K562 (cell line): ENCODE results near the gene SKIC2. TPM values are rescaled to one million over a fixed set of nuclear protein-coding genes. Genes with fewer than 3 reads are reported as not detected.

Experiments
- C11orf30 ChIP-seq: fragments of 450-650 bp; IDR thresholded peaks from 2 replicates; pipeline ENCODE4 v1.6.1; 2016; ENCODE audit warnings: low read depth, mild to moderate bottlenecking
- CAMTA2 ChIP-seq: fragments of 250-450 bp; sonication (Bioruptor Pico); conservative IDR thresholded peaks from 2 replicates; pipeline ENCODE4 v1.5.1; 2022
- CBFA2T3 ChIP-seq: fragments of 450-650 bp; IDR thresholded peaks from 2 replicates; pipeline ENCODE4 v1.6.1; 2017
- CBX1 ChIP-seq: sonication (generic); IDR thresholded peaks from 2 replicates; pipeline ENCODE4 v1.6.1; 2016; ENCODE audit warnings: antibody characterized with exemption, low read depth, mild to moderate bottlenecking
- CEBPG ChIP-seq, 3 experiments: fragments of 200-800 bp in 1 of 3; sonication (Bioruptor generic) in 1 of 3; sonication (generic) in 1 of 3; formaldehyde crosslinking in 1 of 3; IDR thresholded peaks in 2 of 3; conservative IDR thresholded peaks in 1 of 3; 2 replicates each; pipeline versions ENCODE4 v1.6.1 to v1.8.0; 2016 to 2022; ENCODE audit warnings: missing compliant biosample characterization in 2 of 3, missing genetic modification characterization in 2 of 3, mild to moderate bottlenecking in 1 of 3, missing genetic modification reagents in 1 of 3
- DMBX1 ChIP-seq: fragments of 250-450 bp; sonication (Bioruptor Pico); IDR thresholded peaks from 2 replicates; pipeline ENCODE4 v1.8.0; 2022; ENCODE audit warnings: inconsistent platforms, mild to moderate bottlenecking, moderate library complexity, borderline replicate concordance
- E4F1 ChIP-seq: fragments of 250-450 bp; sonication (Bioruptor Pico); IDR thresholded peaks from 2 replicates; pipeline ENCODE4 v1.5.0; 2021; ENCODE audit warnings: mild to moderate bottlenecking, borderline replicate concordance
- HNRNPUL1 ChIP-seq: fragments of 200-400 bp; formaldehyde crosslinking; IDR thresholded peaks from 2 replicates; pipeline ENCODE4 v1.6.1; 2017; ENCODE audit warnings: low read length
- NCOA6 ChIP-seq: fragments of 450-650 bp; IDR thresholded peaks from 2 replicates; pipeline ENCODE4 v1.6.1; 2017; ENCODE audit warnings: mild to moderate bottlenecking
- PHF8 ChIP-seq: fragments of 200-600 bp; sonication (generic); IDR thresholded peaks from 2 replicates; pipeline ENCODE4 v1.6.1; 2012; ENCODE audit warnings: mixed run types, mild to moderate bottlenecking, inconsistent platforms, low read length, moderate library complexity, borderline replicate concordance
- POLR2A ChIP-seq: fragments of 450-650 bp; conservative IDR thresholded peaks from 2 replicates; pipeline ENCODE4 v1.6.1; 2016
- RBM25 ChIP-seq: fragments of 200-400 bp; formaldehyde crosslinking; IDR thresholded peaks from 2 replicates; pipeline ENCODE4 v1.6.1; 2018; ENCODE audit warnings: low read length, low read depth, moderate library complexity; ENCODE audit not compliant: severe bottlenecking
- SMC3 ChIP-seq: conservative IDR thresholded peaks from 2 replicates; pipeline ENCODE4 v1.6.1; 2011; ENCODE audit warnings: low read depth, low read length, improper control_type of control experiment; ENCODE audit not compliant: insufficient read depth
- SRSF9 ChIP-seq: fragments of 200-400 bp; formaldehyde crosslinking; IDR thresholded peaks from 2 replicates; pipeline ENCODE4 v1.6.1; 2017; ENCODE audit warnings: low read depth, low read length, borderline replicate concordance
- TCF15 ChIP-seq: fragments of 250-450 bp; sonication (Bioruptor Pico); IDR thresholded peaks from 2 replicates; pipeline ENCODE4 v1.8.0; 2022; ENCODE audit warnings: moderate library complexity, mild to moderate bottlenecking, inconsistent platforms
- TCF7 ChIP-seq: sonication (generic); IDR thresholded peaks from 2 replicates; pipeline ENCODE4 v1.6.1; 2016; ENCODE audit warnings: antibody characterized with exemption, borderline replicate concordance
- ZBTB17 ChIP-seq: fragments of 450-650 bp; formaldehyde crosslinking; IDR thresholded peaks from 2 replicates; pipeline ENCODE4 v1.4.0; 2020; ENCODE audit warnings: mild to moderate bottlenecking
- ZFPM2 ChIP-seq: fragments of 250-450 bp; sonication (Bioruptor Pico); IDR thresholded peaks from 2 replicates; pipeline ENCODE4 v1.5.1; 2022; ENCODE audit warnings: mild to moderate bottlenecking
- ZNF280B ChIP-seq: fragments of 250-450 bp; sonication (Bioruptor Pico); IDR thresholded peaks from 2 replicates; pipeline ENCODE4 v1.5.1; 2021; ENCODE audit warnings: mild to moderate bottlenecking
- ZNF511 ChIP-seq: sonication (generic); formaldehyde crosslinking; IDR thresholded peaks from 2 replicates; pipeline ENCODE4 v1.8.0; 2022; ENCODE audit warnings: mild to moderate bottlenecking, missing genetic modification reagents
- polyA plus RNA-seq, 8 experiments: library from polyadenylated mRNA; depleted of rRNA in 4 of 8; stranded (reverse) in 5 of 8; unstranded in 3 of 8; fragments of >200 nt; fragmentation: Nextera tagmentation in 2 of 8; fragmentation: Illumina TruSeq in 1 of 8; extraction: Ambion mirVana in 2 of 8; extraction: Trizol in 1 of 8; gene quantifications; 2 replicates each; pipeline versions ENCODE4 v1.2.1 to v1.2.3, GENCODE V29; 2011 to 2014; ENCODE audit warnings: inconsistent platforms in 1 of 8, missing spikeins in 1 of 8
- total RNA-seq, 7 experiments: library from RNA; depleted of rRNA in 6 of 7; stranded (reverse); fragments of >200 nt in 6 of 7; fragmentation: Illumina TruSeq in 2 of 7; extraction: Trizol in 2 of 7; gene quantifications; 2 replicates each; pipeline versions ENCODE4 v1.2.1 to v1.2.3, GENCODE V29; 2011 to 2021; ENCODE audit warnings: low replicate concordance in 1 of 7
- TF ChIP-seq, protein P1 (sequence below), 2 experiments: IDR thresholded peaks; 2 replicates each; pipeline ENCODE4 v1.6.1; 2011; ENCODE audit warnings: borderline replicate concordance in 1 of 2, control low read depth in 1 of 2, low read depth in 1 of 2, low read length in 1 of 2, mild to moderate bottlenecking in 1 of 2, mixed read lengths in 1 of 2, moderate library complexity in 1 of 2; ENCODE audit not compliant: insufficient read depth in 1 of 2, insufficient read length in 1 of 2, poor library complexity in 1 of 2, severe bottlenecking in 1 of 2; ENCODE audit errors: extremely low read depth in 1 of 2

SKIC2 gene
- total and polyA plus RNA-seq, 9 of the 15 experiments (the other 6 are each of a cell fraction or from before 2014, with no cell fraction given): 3.3 to 94.6 (median 38.8) TPM

DNA sequence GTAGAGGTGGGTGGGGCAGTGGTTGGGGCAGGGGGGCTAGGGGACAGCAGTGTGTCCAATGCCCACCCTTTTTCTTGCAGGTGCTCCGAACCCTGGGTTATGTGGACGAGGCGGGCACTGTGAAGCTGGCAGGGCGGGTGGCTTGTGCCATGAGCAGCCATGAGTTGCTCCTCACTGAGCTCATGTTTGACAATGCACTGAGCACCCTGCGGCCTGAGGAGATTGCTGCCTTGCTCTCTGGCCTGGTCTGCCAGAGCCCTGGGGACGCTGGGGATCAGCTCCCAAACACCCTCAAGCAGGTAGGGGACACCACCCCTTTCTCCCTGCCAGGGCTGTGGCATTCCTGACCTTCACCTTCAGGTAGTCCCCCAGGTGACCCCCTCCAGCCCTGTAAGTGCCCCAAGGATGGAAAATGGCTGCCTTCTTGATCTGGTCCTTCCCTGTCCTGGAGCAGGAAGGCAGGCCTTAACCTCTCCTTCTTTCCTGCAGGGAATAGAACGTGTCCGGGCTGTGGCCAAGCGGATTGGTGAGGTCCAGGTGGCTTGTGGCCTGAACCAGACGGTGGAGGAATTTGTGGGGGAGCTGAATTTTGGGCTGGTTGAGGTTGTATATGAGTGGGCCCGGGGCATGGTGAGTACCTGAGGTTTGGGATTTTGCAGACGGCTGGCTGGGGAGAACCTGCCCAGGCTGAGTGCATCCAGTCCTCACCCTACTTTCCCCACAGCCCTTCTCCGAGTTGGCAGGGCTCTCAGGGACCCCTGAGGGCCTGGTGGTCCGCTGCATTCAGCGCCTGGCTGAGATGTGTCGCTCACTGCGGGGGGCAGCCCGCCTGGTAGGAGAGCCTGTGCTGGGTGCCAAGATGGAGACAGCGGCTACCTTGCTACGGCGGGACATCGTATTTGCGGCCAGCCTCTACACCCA is 10.1 kb downstream of the SKIC2 start (continued):
- TF ChIP-seq TCF7 (no peak), CBX1 (no peak), CBFA2T3 (no peak), CEBPG (CRISPR knock-in tag; IDR thresholded peaks at IDR 0.05) (no peak), CEBPG (tag; conservative IDR thresholded peaks at IDR 0.05 in 1 of 2, IDR thresholded peaks at IDR 0.05 in 1 of 2) (no peak), CAMTA2 (CRISPR knock-in tag) (no peak), SRSF9 (no peak), ZFPM2 (CRISPR knock-in tag) (no peak), NCOA6 (no peak), SMC3 (no peak), ZNF280B (no peak), TCF15 (CRISPR knock-in tag) (no peak), HNRNPUL1 (no peak), ZNF511 (peak; percentile 41; the same call in 1 of the 2 replicates), C11orf30 (no peak), POLR2A (no peak; the same call in 1 of the 2 replicates), PHF8 (no peak), ZBTB17 (no peak), DMBX1 (CRISPR knock-in tag) (peak; percentile 65; the same call in 1 of the 2 replicates), E4F1 (CRISPR knock-in tag) (no peak), RBM25 (no peak)
- TF ChIP-seq, protein P1, sequence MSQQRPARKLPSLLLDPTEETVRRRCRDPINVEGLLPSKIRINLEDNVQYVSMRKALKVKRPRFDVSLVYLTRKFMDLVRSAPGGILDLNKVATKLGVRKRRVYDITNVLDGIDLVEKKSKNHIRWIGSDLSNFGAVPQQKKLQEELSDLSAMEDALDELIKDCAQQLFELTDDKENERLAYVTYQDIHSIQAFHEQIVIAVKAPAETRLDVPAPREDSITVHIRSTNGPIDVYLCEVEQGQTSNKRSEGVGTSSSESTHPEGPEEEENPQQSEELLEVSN (IDR thresholded peaks at IDR 0.05; ENCODE audit: borderline replicate concordance in 1 of 2, extremely low read depth in 1 of 2, insufficient read depth in 1 of 2, insufficient read length in 1 of 2, low read depth in 1 of 2, low read length in 1 of 2, poor library complexity in 1 of 2, severe bottlenecking in 1 of 2): no peak
